ENCODE data around the gene NLN.
A peak's percentile ranks its signal among the peaks of the same experiment; 100 is the strongest.
"Not testable (repeated sequence)": the region's sequence is repeated elsewhere in the genome, so short reads cannot be mapped to it uniquely, and the experiment has no call there.

The NLN gene

GRCh38 chr5:65834306-65834705, 112.3 kb downstream of the NLN start:
- H3K27me3 Mint-ChIP-seq = no peaks in the 10 kb centered on the region
- no peak overlapping the region for H3K4me3 Mint-ChIP-seq
- no peaks in the 10 kb centered on the region for H3K4me1 Mint-ChIP-seq

GRCh38 chr5:65835191-65835590, 113.2 kb downstream of the NLN start:
- Mint-ChIP-seq H3K9me3 (no peaks in the 10 kb centered on the region), H3K4me3 (no peak overlapping the region), H3K27ac (ENCODE audit: low read depth) (no peak overlapping the region), H3K4me1 (peaks cover 3% of the 10 kb centered on the region), H3K36me3 (ENCODE audit: insufficient read depth) (no peaks in the 10 kb centered on the region), H3K27me3 (no peaks in the 10 kb centered on the region)
- DNase-seq (ENCODE audit: low spot score in 2 of 2) = no peak
- ATAC-seq (replicated peaks; ENCODE audit: extremely low read depth, poor library complexity, severe bottlenecking) = no peak

More at GRCh38 chr5:65834306-65834705, 112.3 kb downstream of the NLN start:
- no peak overlapping the region for H3K27ac Mint-ChIP-seq (ENCODE audit: low read depth)
- H3K36me3 Mint-ChIP-seq (ENCODE audit: insufficient read depth) = no peaks in the 10 kb centered on the region
- no peak for ATAC-seq (replicated peaks; ENCODE audit: extremely low read depth, poor library complexity, severe bottlenecking)
- DNase-seq (ENCODE audit: low spot score in 2 of 2) = no peak
- no peaks in the 10 kb centered on the region for H3K9me3 Mint-ChIP-seq

- Mint-ChIP-seq H3K4me3 (no peak overlapping the region), H3K4me1 (peaks cover 6% of the 10 kb centered on the region), H3K36me3 (ENCODE audit: insufficient read depth) (no peaks in the 10 kb centered on the region), H3K27me3 (no peaks in the 10 kb centered on the region), H3K9me3 (no peaks in the 10 kb centered on the region), H3K27ac (ENCODE audit: low read depth) (no peak overlapping the region)
- DNase-seq (ENCODE audit: low spot score in 2 of 2) (no peak), ATAC-seq (replicated peaks; ENCODE audit: extremely low read depth, poor library complexity, severe bottlenecking) (no peak)
Observed at GRCh38 chr5:65837139-65837538, 115.1 kb downstream of the NLN start.

GRCh38 chr5:65839170-65839569, 117.2 kb downstream of the NLN start:
- H3K9me3 Mint-ChIP-seq; DNase-seq (ENCODE audit: low spot score in 2 of 2); H3K4me1 Mint-ChIP-seq; H3K36me3 Mint-ChIP-seq (ENCODE audit: insufficient read depth); H3K27me3 Mint-ChIP-seq; ATAC-seq (replicated peaks; ENCODE audit: extremely low read depth, poor library complexity, severe bottlenecking); H3K4me3 Mint-ChIP-seq; H3K27ac Mint-ChIP-seq (ENCODE audit: low read depth): not testable (repeated sequence)

GRCh38 chr5:65840071-65840470, 118.1 kb downstream of the NLN start:
- Mint-ChIP-seq H3K27me3 (no peaks in the 10 kb centered on the region), H3K36me3 (ENCODE audit: insufficient read depth) (no peaks in the 10 kb centered on the region), H3K27ac (ENCODE audit: low read depth) (no peak overlapping the region), H3K4me3 (no peak overlapping the region), H3K4me1 (peaks cover 6% of the 10 kb centered on the region), H3K9me3 (no peaks in the 10 kb centered on the region)
- no peak for DNase-seq (ENCODE audit: low spot score in 2 of 2)
- ATAC-seq (replicated peaks; ENCODE audit: extremely low read depth, poor library complexity, severe bottlenecking) = no peak

- not testable (repeated sequence) for H3K27me3 Mint-ChIP-seq; H3K4me3 Mint-ChIP-seq; ATAC-seq (replicated peaks; ENCODE audit: extremely low read depth, poor library complexity, severe bottlenecking); H3K36me3 Mint-ChIP-seq (ENCODE audit: insufficient read depth); H3K9me3 Mint-ChIP-seq; H3K27ac Mint-ChIP-seq (ENCODE audit: low read depth); H3K4me1 Mint-ChIP-seq; DNase-seq (ENCODE audit: low spot score in 2 of 2)
Observed at GRCh38 chr5:65844763-65845162, 122.8 kb downstream of the NLN start.

- Mint-ChIP-seq H3K4me3 (no peak overlapping the region), H3K27me3 (no peaks in the 10 kb centered on the region), H3K9me3 (no peaks in the 10 kb centered on the region), H3K27ac (ENCODE audit: low read depth) (no peak overlapping the region), H3K36me3 (ENCODE audit: insufficient read depth) (peaks cover 2% of the 10 kb centered on the region), H3K4me1 (no peaks in the 10 kb centered on the region)
- ATAC-seq (replicated peaks; ENCODE audit: extremely low read depth, poor library complexity, severe bottlenecking) (no peak), DNase-seq (ENCODE audit: low spot score in 2 of 2) (no peak)
Observed at GRCh38 chr5:65846101-65846500, 124.1 kb downstream of the NLN start.

GRCh38 chr5:65847019-65847418, 125.0 kb downstream of the NLN start:
- H3K9me3 Mint-ChIP-seq; H3K4me1 Mint-ChIP-seq; ATAC-seq (replicated peaks; ENCODE audit: extremely low read depth, poor library complexity, severe bottlenecking); DNase-seq (ENCODE audit: low spot score in 2 of 2); H3K27me3 Mint-ChIP-seq; H3K4me3 Mint-ChIP-seq; H3K27ac Mint-ChIP-seq (ENCODE audit: low read depth); H3K36me3 Mint-ChIP-seq (ENCODE audit: insufficient read depth): not testable (repeated sequence)

GRCh38 chr5:65849918-65850317, 127.9 kb downstream of the NLN start:
- not testable (repeated sequence) for DNase-seq (ENCODE audit: low spot score in 2 of 2); H3K27ac Mint-ChIP-seq (ENCODE audit: low read depth); ATAC-seq (replicated peaks; ENCODE audit: extremely low read depth, poor library complexity, severe bottlenecking); H3K4me1 Mint-ChIP-seq; H3K27me3 Mint-ChIP-seq; H3K4me3 Mint-ChIP-seq; H3K9me3 Mint-ChIP-seq; H3K36me3 Mint-ChIP-seq (ENCODE audit: insufficient read depth)

- Mint-ChIP-seq H3K9me3 (peaks cover 5% of the 10 kb centered on the region), H3K27me3 (no peaks in the 10 kb centered on the region), H3K27ac (ENCODE audit: low read depth) (no peak overlapping the region), H3K36me3 (ENCODE audit: insufficient read depth) (no peaks in the 10 kb centered on the region), H3K4me3 (no peak overlapping the region), H3K4me1 (no peaks in the 10 kb centered on the region)
- no peak for DNase-seq (ENCODE audit: low spot score in 2 of 2)
- no peak for ATAC-seq (replicated peaks; ENCODE audit: extremely low read depth, poor library complexity, severe bottlenecking)
Observed at GRCh38 chr5:65854925-65855324, 132.9 kb downstream of the NLN start.

GRCh38 chr5:65855766-65856315, 133.8 kb downstream of the NLN start:
- Mint-ChIP-seq H3K36me3 (ENCODE audit: insufficient read depth) (no peaks in the 10 kb centered on the region), H3K27ac (ENCODE audit: low read depth) (no peak overlapping the region), H3K4me1 (no peaks in the 10 kb centered on the region), H3K27me3 (no peaks in the 10 kb centered on the region), H3K4me3 (no peak overlapping the region), H3K9me3 (peaks cover 5% of the 10 kb centered on the region)
- no peak for ATAC-seq (replicated peaks; ENCODE audit: extremely low read depth, poor library complexity, severe bottlenecking)
- DNase-seq (ENCODE audit: low spot score in 2 of 2) = no peak

GRCh38 chr5:65856520-65856919, 134.5 kb downstream of the NLN start:
- ATAC-seq (replicated peaks; ENCODE audit: extremely low read depth, poor library complexity, severe bottlenecking) = no peak
- Mint-ChIP-seq H3K36me3 (ENCODE audit: insufficient read depth) (no peaks in the 10 kb centered on the region), H3K27me3 (no peaks in the 10 kb centered on the region), H3K4me1 (no peaks in the 10 kb centered on the region), H3K9me3 (peaks cover 2% of the 10 kb centered on the region), H3K4me3 (no peak overlapping the region), H3K27ac (ENCODE audit: low read depth) (no peak overlapping the region)
- DNase-seq (ENCODE audit: low spot score in 2 of 2) = no peak

GRCh38 chr5:65858316-65858715, 136.3 kb downstream of the NLN start:
- no peaks in the 10 kb centered on the region for H3K9me3 Mint-ChIP-seq
- no peak for ATAC-seq (replicated peaks; ENCODE audit: extremely low read depth, poor library complexity, severe bottlenecking)
- peak overlapping the region; percentile 74 for H3K27ac Mint-ChIP-seq (ENCODE audit: low read depth)
- H3K27me3 Mint-ChIP-seq = no peaks in the 10 kb centered on the region
- H3K36me3 Mint-ChIP-seq (ENCODE audit: insufficient read depth) = no peaks in the 10 kb centered on the region
- no peaks in the 10 kb centered on the region for H3K4me1 Mint-ChIP-seq
- DNase-seq (ENCODE audit: low spot score in 2 of 2) = no peak
- no peak overlapping the region for H3K4me3 Mint-ChIP-seq

- Mint-ChIP-seq H3K36me3 (ENCODE audit: insufficient read depth) (no peaks in the 10 kb centered on the region), H3K27ac (ENCODE audit: low read depth) (no peak overlapping the region), H3K4me1 (peaks cover 4% of the 10 kb centered on the region), H3K4me3 (no peak overlapping the region), H3K9me3 (no peaks in the 10 kb centered on the region), H3K27me3 (no peaks in the 10 kb centered on the region)
- no peak for DNase-seq (ENCODE audit: low spot score in 2 of 2)
- no peak for ATAC-seq (replicated peaks; ENCODE audit: extremely low read depth, poor library complexity, severe bottlenecking)
Observed at GRCh38 chr5:65861830-65862241, 139.8 kb downstream of the NLN start.
